IMR-90 (cell line): ENCODE results near the gene MPIG6B. TPM values are rescaled to one million over a fixed set of nuclear protein-coding genes. Genes with fewer than 3 reads are reported as not detected.

ENCODE experiments used
- ATAC-seq: fragments of 200-7000 bp; cut with Tn5 transposase; 2 replicates; pipeline ENCODE4 v1.9.1; 2020; ENCODE audit warnings: low read depth, mild to moderate bottlenecking, moderate library complexity
- BruUV-seq: library from RNA; stranded (reverse); fragments of 400-500 nt; replicated peaks from 2 replicates; lab custom pipeline; 2021; lab: Mats Ljungman, UMichigan
- CTCF ChIA-PET: fragments of 300-600 bp; formaldehyde crosslinking; extraction: SDS; loops from one replicate; lab custom pipeline; 2021; ENCODE audit warnings: antibody characterized with exemption; lab: Yijun Ruan, JAX
- POLR2A ChIA-PET: fragments of 300-600 bp; sonication (Branson Sonifier 250); formaldehyde crosslinking; loops from one replicate; lab custom pipeline; 2022; ENCODE audit warnings: antibody characterized with exemption; ENCODE audit not compliant: unreplicated experiment; lab: Charles Lee
- DNase-seq: peaks from one replicate; pipeline ENCODE4 v3.0.0; 2013
- H2AFZ ChIP-seq: replicated peaks from 2 replicates; pipeline ENCODE3; 2013; ENCODE audit warnings: low read length, mild to moderate bottlenecking; ENCODE audit not compliant: poor library complexity
- H2AK5ac ChIP-seq: 2 replicates; pipeline ENCODE4 v1.6.1; 2013; ENCODE audit warnings: low read depth, low read length, inconsistent platforms
- H2AK9ac ChIP-seq: replicated peaks from 2 replicates; pipeline ENCODE3; 2013; ENCODE audit warnings: mild to moderate bottlenecking, low read depth, low read length, moderate library complexity; ENCODE audit not compliant: poor library complexity
- H2BK120ac ChIP-seq: 2 replicates; pipeline ENCODE4 v1.6.1; 2013; ENCODE audit warnings: low read depth, low read length, inconsistent platforms
- H2BK15ac ChIP-seq: 3 replicates; pipeline ENCODE4 v1.6.1; 2013; ENCODE audit warnings: low read depth, low read length, inconsistent platforms
- H2BK20ac ChIP-seq: 2 replicates; pipeline ENCODE4 v1.6.1; 2013; ENCODE audit warnings: low read depth, mild to moderate bottlenecking, inconsistent platforms, low read length, moderate library complexity
- H2BK5ac ChIP-seq: 2 replicates; pipeline ENCODE4 v1.6.1; 2013; ENCODE audit warnings: mild to moderate bottlenecking, low read depth, low read length, inconsistent platforms; ENCODE audit not compliant: poor library complexity, severe bottlenecking
- H3K14ac ChIP-seq: replicated peaks from 2 replicates; pipeline ENCODE4 v1.6.1; 2013; ENCODE audit warnings: low read depth, low read length, inconsistent platforms
- H3K18ac ChIP-seq: 2 replicates; pipeline ENCODE4 v1.6.1; 2013; ENCODE audit warnings: low read depth, low read length, control low read depth
- H3K23ac ChIP-seq: 2 replicates; pipeline ENCODE4 v1.6.1; 2013; ENCODE audit warnings: low read depth, low read length, inconsistent platforms
- H3K27ac ChIP-seq: 2 replicates; pipeline ENCODE4 v1.5.1; 2013; ENCODE audit warnings: mild to moderate bottlenecking, control low read depth, low read length; ENCODE audit not compliant: insufficient read depth
- H3K27me3 ChIP-seq: 2 replicates; pipeline ENCODE4 v1.6.1; 2013; ENCODE audit warnings: low read length; ENCODE audit not compliant: control insufficient read depth, insufficient read depth
- H3K36me3 ChIP-seq: 2 replicates; pipeline ENCODE4 v1.6.1; 2013; ENCODE audit warnings: low read length, mixed read lengths; ENCODE audit not compliant: control insufficient read depth, insufficient read depth
- H3K4ac ChIP-seq: 2 replicates; pipeline ENCODE4 v1.6.1; 2013; ENCODE audit warnings: low read depth, low read length, inconsistent platforms
- H3K4me1 ChIP-seq: 2 replicates; pipeline ENCODE4 v1.6.1; 2013; ENCODE audit warnings: low read length, mixed read lengths; ENCODE audit not compliant: control insufficient read depth, insufficient read depth
- H3K4me2 ChIP-seq: 2 replicates; pipeline ENCODE4 v1.6.1; 2013; ENCODE audit warnings: low read depth, mild to moderate bottlenecking, control low read depth, low read length, moderate library complexity
- H3K4me3 ChIP-seq: 2 replicates; pipeline ENCODE4 v1.5.1; 2013; ENCODE audit warnings: low read depth, mild to moderate bottlenecking, control low read depth, low read length, moderate library complexity; ENCODE audit not compliant: insufficient read depth
- H3K56ac ChIP-seq: 2 replicates; pipeline ENCODE4 v1.6.1; 2013; ENCODE audit warnings: low read length, inconsistent platforms; ENCODE audit not compliant: insufficient read depth; ENCODE audit errors: extremely low read depth
- H3K79me1 ChIP-seq, 2 experiments: 2 replicates each; pipeline ENCODE4 v1.6.1; 2013; ENCODE audit warnings: low read length in 2 of 2, inconsistent platforms in 1 of 2, low read depth in 1 of 2
- H3K9ac ChIP-seq: 2 replicates; pipeline ENCODE4 v1.6.1; 2013; ENCODE audit warnings: low read depth, low read length, control low read depth
- H3K9me1 ChIP-seq: 2 replicates; pipeline ENCODE4 v1.6.1; 2013; ENCODE audit warnings: low read length, inconsistent platforms; ENCODE audit not compliant: insufficient read depth
- H3K9me3 ChIP-seq: 2 replicates; pipeline ENCODE4 v1.6.1; 2013; ENCODE audit warnings: low read length; ENCODE audit not compliant: control insufficient read depth, insufficient read depth
- H4K20me1 ChIP-seq: 2 replicates; pipeline ENCODE4 v1.6.1; 2013; ENCODE audit warnings: low read length, inconsistent platforms; ENCODE audit not compliant: insufficient read depth
- H4K5ac ChIP-seq: 2 replicates; pipeline ENCODE4 v1.6.1; 2013; ENCODE audit warnings: mild to moderate bottlenecking, low read depth, low read length, control low read depth
- H4K8ac ChIP-seq, 2 experiments: 2 replicates each; pipeline ENCODE4 v1.6.1; 2013; ENCODE audit warnings: low read depth in 2 of 2, low read length in 2 of 2, control low read depth in 1 of 2, inconsistent platforms in 1 of 2
- H4K91ac ChIP-seq: 2 replicates; pipeline ENCODE4 v1.6.1; 2013; ENCODE audit warnings: low read depth, low read length, inconsistent platforms; ENCODE audit not compliant: insufficient read depth
- BHLHE40 ChIP-seq: fragments of 150-350 bp; IDR thresholded peaks from 2 replicates; pipeline ENCODE4 v1.6.1; 2016; ENCODE audit warnings: mild to moderate bottlenecking, low read depth, low read length
- CEBPB ChIP-seq: IDR thresholded peaks from 2 replicates; pipeline ENCODE4 v1.6.1; 2012; ENCODE audit warnings: low read depth, low read length, improper control_type of control experiment
- CHD1 ChIP-seq: IDR thresholded peaks from 2 replicates; pipeline ENCODE4 v1.6.1; 2012; ENCODE audit warnings: low read depth, low read length, improper control_type of control experiment
- FOS ChIP-seq: fragments of 150-350 bp; IDR thresholded peaks from 2 replicates; pipeline ENCODE4 v1.6.1; 2016; ENCODE audit warnings: low read depth, low read length
- MAZ ChIP-seq: IDR thresholded peaks from 2 replicates; pipeline ENCODE4 v1.6.1; 2012; ENCODE audit warnings: low read depth, mild to moderate bottlenecking, low read length, improper control_type of control experiment, moderate library complexity, borderline replicate concordance
- MXI1 ChIP-seq: IDR thresholded peaks from 2 replicates; pipeline ENCODE4 v1.6.1; 2012; ENCODE audit warnings: low read depth, mild to moderate bottlenecking, low read length, moderate library complexity, borderline replicate concordance
- NFE2L2 ChIP-seq: fragments of 150-350 bp; IDR thresholded peaks from 2 replicates; pipeline ENCODE4 v1.6.1; 2016; ENCODE audit warnings: low read depth, mild to moderate bottlenecking, low read length
- RAD21 ChIP-seq: IDR thresholded peaks from 2 replicates; pipeline ENCODE4 v1.6.1; 2012; ENCODE audit warnings: low read length, improper control_type of control experiment
- RFX5 ChIP-seq: IDR thresholded peaks from 2 replicates; pipeline ENCODE4 v1.8.0; 2012; ENCODE audit warnings: low read depth, mild to moderate bottlenecking, low read length, moderate library complexity
- SMC3 ChIP-seq: fragments of 150-350 bp; IDR thresholded peaks from 2 replicates; pipeline ENCODE4 v1.6.1; 2016; ENCODE audit warnings: low read depth, mild to moderate bottlenecking, antibody characterized with exemption, low read length, moderate library complexity
- WGBS, 2 experiments: methylation state at CpG; one replicate each; pipeline versions ENCODE4 v1.1.5 to v1.1.7; 2013; ENCODE audit warnings: missing lambda C conversion rate in 2 of 2; ENCODE audit not compliant: insufficient read length in 1 of 2; ENCODE audit errors: extremely low coverage in 2 of 2; 5-methylcytosine and 5-hydroxymethylcytosine counted together
- dilution Hi-C: fragments of 300-500 bp; cut with HindIII; formaldehyde crosslinking; loops from one replicate; pipeline ENCODE4 v1.14.3; 2018; ENCODE audit warnings: low sequenced_read_pairs; ENCODE audit not compliant: unreplicated experiment
- in situ Hi-C: fragments of 300-500 bp; cut with MboI; formaldehyde crosslinking; loops from 3 replicates; pipeline ENCODE4 v1.14.3; 2019; ENCODE audit warnings: low sequenced_read_pairs, inconsistent platforms, mixed read lengths
- intact Hi-C: fragments of 100-400 bp; cut with micrococcal nuclease; formaldehyde crosslinking; loops from 2 replicates; pipeline ENCODE4 v1.10.0; 2022
- polyA plus RNA-seq, 3 experiments: library from polyadenylated mRNA; depleted of rRNA; stranded (reverse); fragments of >200 nt; gene quantifications; 2 replicates each; pipeline ENCODE4 v1.2.3, GENCODE V29; 2012; ENCODE audit warnings: low replicate concordance in 1 of 3
- total RNA-seq: library from RNA; depleted of rRNA; stranded (reverse); fragments of >200 nt; gene quantifications from 2 replicates; pipeline ENCODE4 v1.2.3, GENCODE V29; 2012
- TF ChIP-seq, protein P1 (sequence below): fragments of 150-350 bp; IDR thresholded peaks from 2 replicates; pipeline ENCODE4 v1.6.1; 2016; ENCODE audit warnings: low read depth, mild to moderate bottlenecking, low read length, moderate library complexity, borderline replicate concordance

Gene MPIG6B
- total and polyA plus RNA-seq, 2 of the 4 experiments (the other 2 are of a cell fraction) = not detected

DNA sequence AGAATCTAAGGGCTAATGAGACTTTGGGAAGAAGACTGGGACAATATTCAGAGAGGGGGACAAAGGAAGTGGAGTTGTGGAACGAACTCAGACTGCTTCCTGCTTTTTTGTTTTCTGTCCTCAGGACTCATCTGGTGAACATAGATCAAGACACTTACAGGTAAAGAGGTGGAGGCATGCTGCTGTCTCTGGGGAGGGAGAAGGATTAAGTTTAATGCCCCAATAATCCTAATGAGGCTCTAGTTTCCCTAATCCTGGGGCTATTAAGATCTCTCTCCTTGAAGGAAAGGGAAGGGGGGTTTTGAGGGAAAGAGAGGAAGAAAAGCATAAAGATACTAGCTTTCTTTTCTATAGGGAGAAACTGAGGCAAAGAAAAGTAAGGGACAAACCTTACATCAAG, 21.2 kb downstream of the MPIG6B start:
- Histone ChIP-seq H2BK15ac (no peak overlapping the region), H4K20me1 (no peaks in the 10 kb centered on the region), H2AK5ac (no peak overlapping the region), H3K4ac (no peak overlapping the region), H2BK20ac (no peak overlapping the region), H3K4me3 (no peak overlapping the region), H3K9me1 (peaks cover 3% of the 10 kb centered on the region), H3K56ac (no peak overlapping the region), H3K9ac (no peak overlapping the region), H3K4me2 (no peak overlapping the region), H3K14ac (no peak overlapping the region), H3K18ac (no peak overlapping the region), H3K79me1 (peaks cover 4 to 19% of the 10 kb centered on the region in 2 experiments; a peak in 3 of 4 replicates), H4K8ac (no peak overlapping the region), H2AK9ac (no peak overlapping the region), H3K9me3 (no peaks in the 10 kb centered on the region), H3K4me1 (no peaks in the 10 kb centered on the region; the same call in 1 of the 2 replicates), H3K36me3 (peaks cover 3% of the 10 kb centered on the region), H3K23ac (no peak overlapping the region), H4K5ac (no peak overlapping the region), H3K27me3 (no peaks in the 10 kb centered on the region), H2AFZ (no peak overlapping the region), H3K27ac (no peak overlapping the region), H2BK120ac (no peak overlapping the region), H2BK5ac (no peak overlapping the region), H4K91ac (no peak overlapping the region)
- in situ Hi-C loops = no loop called here
- no peak for TF ChIP-seq CHD1
- no peak for TF ChIP-seq RFX5
- TF ChIP-seq BHLHE40 = no peak
- no peak for TF ChIP-seq SMC3
- TF ChIP-seq, protein P1, sequence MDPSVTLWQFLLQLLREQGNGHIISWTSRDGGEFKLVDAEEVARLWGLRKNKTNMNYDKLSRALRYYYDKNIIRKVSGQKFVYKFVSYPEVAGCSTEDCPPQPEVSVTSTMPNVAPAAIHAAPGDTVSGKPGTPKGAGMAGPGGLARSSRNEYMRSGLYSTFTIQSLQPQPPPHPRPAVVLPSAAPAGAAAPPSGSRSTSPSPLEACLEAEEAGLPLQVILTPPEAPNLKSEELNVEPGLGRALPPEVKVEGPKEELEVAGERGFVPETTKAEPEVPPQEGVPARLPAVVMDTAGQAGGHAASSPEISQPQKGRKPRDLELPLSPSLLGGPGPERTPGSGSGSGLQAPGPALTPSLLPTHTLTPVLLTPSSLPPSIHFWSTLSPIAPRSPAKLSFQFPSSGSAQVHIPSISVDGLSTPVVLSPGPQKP = no peak
- no peak for TF ChIP-seq MAZ
- TF ChIP-seq NFE2L2 = no peak
- no peak for TF ChIP-seq FOS
- no peak for TF ChIP-seq RAD21
- no peak for TF ChIP-seq MXI1
- no peak for TF ChIP-seq CEBPB
- ChIA-PET POLR2A (no interaction called here), CTCF (no interaction called here)
- WGBS, 2 experiments = 86% methylated on average over 1 of the region's 1 CpG; no CpG with 5 or more reads in 1 of the 2 experiments
- no TSS peak for BruUV-seq
- intact Hi-C loops = no loop called here
- dilution Hi-C loops = no loop called here
- no peak for DNase-seq
- ATAC-seq = no peak
